Measurements from ENCODE around the gene FBXO31.

FBXO31 gene

GRCh38 chr16:87298857-87299465 lies 84.6 kb downstream of the FBXO31 start:
- no peaks in the 10 kb centered on the region for H3K4me1 ChIP-seq (ENCODE audit: insufficient read depth, poor library complexity, severe bottlenecking)
- no peaks in the 10 kb centered on the region for H3K36me3 ChIP-seq (ENCODE audit: low read depth)
- no peak overlapping the region for H3K27ac ChIP-seq (ENCODE audit: poor library complexity, severe bottlenecking)
- ATAC-seq (ENCODE audit: low read depth) (no peak), DNase-seq (ENCODE audit: low spot score) (no peak)
- TF ChIP-seq, protein P1, sequence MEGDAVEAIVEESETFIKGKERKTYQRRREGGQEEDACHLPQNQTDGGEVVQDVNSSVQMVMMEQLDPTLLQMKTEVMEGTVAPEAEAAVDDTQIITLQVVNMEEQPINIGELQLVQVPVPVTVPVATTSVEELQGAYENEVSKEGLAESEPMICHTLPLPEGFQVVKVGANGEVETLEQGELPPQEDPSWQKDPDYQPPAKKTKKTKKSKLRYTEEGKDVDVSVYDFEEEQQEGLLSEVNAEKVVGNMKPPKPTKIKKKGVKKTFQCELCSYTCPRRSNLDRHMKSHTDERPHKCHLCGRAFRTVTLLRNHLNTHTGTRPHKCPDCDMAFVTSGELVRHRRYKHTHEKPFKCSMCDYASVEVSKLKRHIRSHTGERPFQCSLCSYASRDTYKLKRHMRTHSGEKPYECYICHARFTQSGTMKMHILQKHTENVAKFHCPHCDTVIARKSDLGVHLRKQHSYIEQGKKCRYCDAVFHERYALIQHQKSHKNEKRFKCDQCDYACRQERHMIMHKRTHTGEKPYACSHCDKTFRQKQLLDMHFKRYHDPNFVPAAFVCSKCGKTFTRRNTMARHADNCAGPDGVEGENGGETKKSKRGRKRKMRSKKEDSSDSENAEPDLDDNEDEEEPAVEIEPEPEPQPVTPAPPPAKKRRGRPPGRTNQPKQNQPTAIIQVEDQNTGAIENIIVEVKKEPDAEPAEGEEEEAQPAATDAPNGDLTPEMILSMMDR (IDR thresholded peaks at IDR 0.05; ENCODE audit: poor library complexity, severe bottlenecking), result no peak
- no peak overlapping the region for H3K4me3 ChIP-seq (ENCODE audit: severe bottlenecking)
- no peaks in the 10 kb centered on the region for H3K9me3 ChIP-seq (ENCODE audit: severe bottlenecking)
- H3K27me3 ChIP-seq (ENCODE audit: insufficient read depth, poor library complexity, severe bottlenecking), result no peaks in the 10 kb centered on the region

- DNase-seq (ENCODE audit: low spot score), result no peak
- no peaks in the 10 kb centered on the region for H3K36me3 ChIP-seq (ENCODE audit: low read depth)
- no peak for ATAC-seq (ENCODE audit: low read depth)
- no peaks in the 10 kb centered on the region for H3K4me1 ChIP-seq (ENCODE audit: insufficient read depth, poor library complexity, severe bottlenecking)
- no peaks in the 10 kb centered on the region for H3K9me3 ChIP-seq (ENCODE audit: severe bottlenecking)
- TF ChIP-seq, protein P1 (IDR thresholded peaks at IDR 0.05; ENCODE audit: poor library complexity, severe bottlenecking), result peak; percentile 58
- H3K4me3 ChIP-seq (ENCODE audit: severe bottlenecking), result no peak overlapping the region
- H3K27me3 ChIP-seq (ENCODE audit: insufficient read depth, poor library complexity, severe bottlenecking), result no peaks in the 10 kb centered on the region
- no peak overlapping the region for H3K27ac ChIP-seq (ENCODE audit: poor library complexity, severe bottlenecking)
Observed at GRCh38 chr16:87297918-87298631, 85.5 kb downstream of the FBXO31 start.

GRCh38 chr16:87297407-87297806 lies 86.2 kb downstream of the FBXO31 start:
- TF ChIP-seq, protein P1 (IDR thresholded peaks at IDR 0.05; ENCODE audit: poor library complexity, severe bottlenecking), result no peak
- DNase-seq (ENCODE audit: low spot score), result no peak
- Histone ChIP-seq H3K4me1 (ENCODE audit: insufficient read depth, poor library complexity, severe bottlenecking) (no peaks in the 10 kb centered on the region), H3K36me3 (ENCODE audit: low read depth) (no peaks in the 10 kb centered on the region), H3K27me3 (ENCODE audit: insufficient read depth, poor library complexity, severe bottlenecking) (no peaks in the 10 kb centered on the region), H3K9me3 (ENCODE audit: severe bottlenecking) (no peaks in the 10 kb centered on the region), H3K4me3 (ENCODE audit: severe bottlenecking) (no peak overlapping the region), H3K27ac (ENCODE audit: poor library complexity, severe bottlenecking) (no peak overlapping the region)
- ATAC-seq (ENCODE audit: low read depth), result no peak

- DNase-seq (ENCODE audit: low spot score) (peak; percentile 38), ATAC-seq (ENCODE audit: low read depth) (no peak)
- H3K27ac ChIP-seq (ENCODE audit: poor library complexity, severe bottlenecking), result no peak overlapping the region
- H3K4me1 ChIP-seq (ENCODE audit: insufficient read depth, poor library complexity, severe bottlenecking), result no peaks in the 10 kb centered on the region
- no peak overlapping the region for H3K4me3 ChIP-seq (ENCODE audit: severe bottlenecking)
- H3K36me3 ChIP-seq (ENCODE audit: low read depth), result no peaks in the 10 kb centered on the region
- peaks cover 4% of the 10 kb centered on the region for H3K9me3 ChIP-seq (ENCODE audit: severe bottlenecking)
- TF ChIP-seq, protein P1 (IDR thresholded peaks at IDR 0.05; ENCODE audit: poor library complexity, severe bottlenecking), result no peak
- no peaks in the 10 kb centered on the region for H3K27me3 ChIP-seq (ENCODE audit: insufficient read depth, poor library complexity, severe bottlenecking)
Observed at GRCh38 chr16:87295661-87296531, 87.7 kb downstream of the FBXO31 start.
